ENCODE data around the gene FHOD3.
"Not testable (repeated sequence)": the region's sequence is repeated elsewhere in the genome, so short reads cannot be mapped to it uniquely, and the experiment has no call there.

The FHOD3 gene

DNA sequence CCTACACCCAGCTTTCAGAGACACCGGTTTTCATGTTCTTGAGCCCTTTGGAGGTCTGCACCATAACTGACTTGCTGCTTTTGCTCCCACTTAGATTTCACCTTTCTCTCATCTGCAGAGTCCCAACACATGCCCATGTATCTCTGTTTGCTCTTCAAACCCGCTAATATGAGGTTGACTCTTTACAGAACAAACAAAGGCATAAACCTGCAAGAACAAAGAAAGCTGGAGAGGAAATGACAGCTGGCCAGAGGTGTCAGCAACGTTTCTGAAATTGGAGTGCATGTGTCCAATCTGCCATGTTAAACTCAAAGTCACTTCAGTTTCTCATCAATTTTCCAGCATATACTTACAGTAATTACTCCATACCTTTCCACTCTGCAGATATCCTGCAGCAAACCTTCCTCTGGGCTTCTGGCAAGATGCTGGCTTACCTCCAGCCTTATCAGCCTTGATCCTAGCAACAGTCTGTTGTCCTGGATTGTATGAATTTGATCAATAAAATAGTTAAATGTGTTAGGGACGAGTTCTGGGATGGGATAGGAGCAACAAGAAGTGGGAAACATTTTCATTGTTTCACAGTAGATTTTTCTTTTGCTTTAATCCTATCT is 157.4 kb downstream of the FHOD3 start:
- DNase-seq = no peak

DNA sequence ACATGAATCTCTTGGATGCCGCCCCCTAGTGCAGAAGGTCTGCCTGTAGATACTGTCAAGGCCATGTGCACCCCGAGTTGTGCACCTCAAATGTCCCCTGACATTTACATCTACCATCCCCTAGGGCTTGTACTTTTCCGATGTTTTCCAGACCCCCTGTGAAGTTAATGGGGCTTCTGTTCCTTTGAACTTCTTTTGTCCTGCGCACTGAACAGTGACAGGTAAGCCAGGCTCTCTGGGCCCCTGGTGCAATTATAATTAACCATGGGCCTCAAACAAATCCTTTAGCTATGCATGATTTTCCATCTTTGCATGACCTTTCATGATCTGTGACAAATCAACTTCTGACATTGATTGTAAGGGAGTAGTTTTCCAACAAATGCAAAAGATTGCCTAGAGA is 158.4 kb downstream of the FHOD3 start:
- no peak for DNase-seq

DNA sequence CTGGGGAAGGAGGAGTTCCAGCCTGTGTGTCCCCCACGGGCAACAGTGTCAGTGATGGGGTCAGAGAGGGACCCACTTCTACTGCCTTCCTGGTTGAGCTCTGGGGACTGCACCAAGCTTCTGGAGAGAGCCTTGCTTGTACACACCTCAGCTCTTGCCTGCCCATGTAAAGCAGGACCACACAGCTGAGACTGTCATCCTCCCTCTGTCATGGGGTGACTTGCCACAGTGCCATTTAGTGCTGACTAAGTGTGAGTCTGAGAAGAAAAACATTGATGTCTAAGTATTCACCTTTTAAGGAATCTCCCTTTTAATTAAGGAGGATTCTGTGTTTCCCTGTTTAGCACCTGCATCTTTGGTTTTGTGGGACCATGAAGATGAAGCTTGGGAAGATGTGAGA is 159.1 kb downstream of the FHOD3 start:
- DNase-seq = no peak

DNA sequence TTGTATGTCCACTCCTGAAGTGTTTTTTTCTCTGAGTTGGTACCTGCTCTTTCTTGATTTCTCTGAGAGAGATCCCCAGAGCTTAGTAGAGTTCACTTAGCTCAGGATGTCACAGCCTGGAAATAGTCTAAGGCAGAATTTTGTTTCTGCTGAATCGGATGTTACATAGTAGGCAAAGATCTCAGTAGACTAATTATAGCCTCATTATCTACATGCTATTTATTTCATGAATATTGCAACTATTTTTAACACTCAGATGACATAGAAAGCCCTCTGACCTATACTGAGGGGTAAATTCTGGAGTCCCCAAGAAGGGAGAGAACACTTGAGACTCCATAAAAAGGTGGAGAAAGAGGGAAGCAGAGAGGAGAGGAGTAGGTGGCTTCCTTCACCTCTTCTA is 160.2 kb downstream of the FHOD3 start:
- DNase-seq = no peak

DNA sequence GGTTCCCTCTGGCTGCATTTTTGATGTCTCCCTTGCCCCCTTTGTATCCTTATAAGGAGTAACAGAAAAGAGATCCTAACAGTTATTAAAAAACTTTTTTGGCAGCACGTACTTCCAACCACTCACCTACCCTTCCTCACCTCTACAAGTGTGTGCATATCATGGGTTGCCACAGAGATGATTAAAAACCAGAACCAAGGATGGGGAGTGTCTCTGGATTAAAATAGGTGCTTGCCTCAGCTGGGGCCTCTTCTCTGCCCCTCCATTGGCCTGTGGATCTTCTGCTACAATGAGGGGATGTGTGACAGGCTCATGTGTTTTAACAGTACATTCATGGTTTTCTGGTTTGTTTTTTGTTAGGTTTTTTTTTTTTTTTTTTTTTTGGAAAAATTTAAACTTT is 160.8 kb downstream of the FHOD3 start:
- DNase-seq = no peak

DNA sequence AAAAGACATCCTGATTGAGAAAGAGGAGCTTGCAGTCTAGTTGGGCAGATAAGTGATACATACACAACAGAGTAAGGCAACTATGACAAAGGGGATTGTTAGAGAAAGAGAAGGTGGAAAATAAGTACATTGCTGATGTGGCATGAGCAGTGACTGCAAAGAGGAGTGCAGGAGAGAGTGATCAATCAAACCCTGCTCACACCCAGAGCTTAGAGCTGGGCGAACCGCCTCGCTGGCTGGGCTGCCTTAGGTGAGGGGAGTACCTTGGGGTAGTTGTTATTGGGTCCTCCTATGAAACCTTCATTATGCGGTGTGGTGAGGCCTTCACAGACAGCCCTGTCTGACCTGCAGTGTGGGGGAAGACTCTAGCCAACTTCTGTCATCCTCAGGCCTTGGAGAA is 161.7 kb downstream of the FHOD3 start:
- no peak for DNase-seq

DNA sequence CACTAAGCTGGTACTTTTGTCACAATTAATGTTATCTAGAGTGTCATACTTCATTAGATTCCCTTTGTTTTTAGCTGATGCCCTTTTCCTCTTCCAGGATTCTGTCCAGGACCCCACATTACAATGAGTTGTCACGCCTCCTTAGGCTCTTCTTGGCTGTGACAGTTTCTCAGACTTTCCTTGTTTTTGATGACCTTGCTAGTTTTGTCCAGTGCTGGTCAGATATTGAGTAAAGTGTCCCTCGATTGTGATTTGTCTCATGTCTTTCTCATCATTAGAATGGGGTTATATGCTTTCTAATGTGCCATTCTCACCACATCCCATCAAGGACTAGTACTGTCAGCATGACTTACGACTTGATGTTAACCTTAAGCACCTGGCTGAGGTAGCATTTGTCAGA is 162.3 kb downstream of the FHOD3 start:
- no peak for DNase-seq

DNA sequence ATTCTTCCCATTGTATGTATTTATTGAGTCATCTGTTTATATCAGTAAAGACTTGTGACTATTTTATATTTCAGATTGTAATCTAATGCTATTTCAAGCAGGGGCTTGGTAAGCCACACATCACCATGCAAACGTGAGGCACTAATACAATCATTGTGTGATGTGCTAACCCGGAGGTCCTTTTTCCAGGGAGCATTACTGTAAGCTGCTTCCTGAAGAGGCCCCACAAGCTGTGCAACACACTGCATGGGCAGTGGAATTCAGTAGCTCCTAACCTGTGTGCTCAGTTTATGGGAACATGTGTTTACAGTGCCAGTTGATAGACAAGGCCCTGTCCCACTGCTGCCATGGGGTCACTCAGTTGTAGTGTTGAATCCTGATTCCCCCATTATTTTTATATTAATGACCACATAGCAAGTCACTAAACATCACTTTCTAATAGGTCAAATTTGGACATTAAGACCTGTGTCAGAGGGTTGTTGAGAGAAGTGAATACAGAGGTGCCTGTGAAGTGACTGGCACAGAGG is 162.9 kb downstream of the FHOD3 start:
- no peak for DNase-seq

DNA sequence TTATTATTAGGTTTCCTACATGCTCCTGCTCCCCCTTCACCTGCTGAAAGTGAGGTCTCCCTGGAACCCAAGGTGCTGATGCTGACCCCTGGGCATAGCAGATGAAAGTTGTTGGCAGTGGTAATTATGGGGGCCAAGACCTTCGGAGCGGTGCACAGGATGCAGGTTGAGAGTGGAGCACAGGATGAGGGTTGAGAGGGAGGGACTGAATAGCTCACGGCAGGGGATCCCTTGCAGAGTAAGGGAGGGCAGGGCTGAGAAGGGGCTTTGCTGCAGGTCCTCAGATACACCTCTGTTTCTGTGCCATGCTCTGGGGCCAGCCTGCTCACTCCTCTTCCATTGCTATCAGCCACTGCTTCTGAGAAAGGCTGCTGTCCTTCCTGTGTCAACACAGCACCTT is 163.3 kb downstream of the FHOD3 start:
- no peak for DNase-seq

DNA sequence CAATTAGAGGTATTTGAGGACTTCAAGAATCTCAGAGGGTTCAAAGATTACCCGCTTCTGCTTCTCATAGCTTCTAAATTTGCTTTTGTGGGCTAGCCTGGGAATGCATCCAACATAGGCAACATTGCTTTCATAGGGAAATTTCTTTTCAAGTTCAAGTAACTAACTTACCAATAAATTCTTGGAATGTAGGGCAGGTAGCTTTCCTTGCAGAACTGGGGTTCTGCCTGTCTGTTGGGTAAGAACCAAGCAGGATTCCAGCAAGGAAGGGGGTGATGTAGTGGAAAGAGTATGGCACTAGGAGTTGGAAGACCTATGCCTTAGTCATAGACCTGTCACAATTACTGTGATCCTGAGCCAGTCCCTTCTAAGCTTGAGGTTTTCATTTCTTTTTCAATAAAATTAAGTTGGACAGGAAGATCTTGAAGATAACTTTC is 164.1 kb downstream of the FHOD3 start:
- no peak for DNase-seq

DNA sequence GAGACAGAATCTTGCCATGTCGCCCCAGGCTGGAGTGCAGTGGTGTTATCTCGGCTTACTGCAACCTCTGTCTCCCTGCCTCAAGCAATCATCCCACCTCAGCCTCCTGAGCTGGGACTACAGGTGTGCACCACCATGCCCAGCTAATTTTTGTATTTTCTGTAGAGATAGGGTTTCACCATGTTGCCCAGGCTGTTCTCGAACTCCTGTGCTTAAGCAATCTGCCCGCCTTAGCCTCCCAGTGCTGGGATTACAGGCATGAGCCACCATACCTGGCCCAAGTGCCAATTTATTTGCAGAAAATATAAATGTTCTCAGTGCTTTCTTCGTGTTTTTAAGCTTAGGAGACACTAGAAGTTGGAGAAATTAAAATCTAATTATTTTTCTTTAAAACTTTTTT is 166.0 kb downstream of the FHOD3 start:
- not testable (repeated sequence) for DNase-seq

DNA sequence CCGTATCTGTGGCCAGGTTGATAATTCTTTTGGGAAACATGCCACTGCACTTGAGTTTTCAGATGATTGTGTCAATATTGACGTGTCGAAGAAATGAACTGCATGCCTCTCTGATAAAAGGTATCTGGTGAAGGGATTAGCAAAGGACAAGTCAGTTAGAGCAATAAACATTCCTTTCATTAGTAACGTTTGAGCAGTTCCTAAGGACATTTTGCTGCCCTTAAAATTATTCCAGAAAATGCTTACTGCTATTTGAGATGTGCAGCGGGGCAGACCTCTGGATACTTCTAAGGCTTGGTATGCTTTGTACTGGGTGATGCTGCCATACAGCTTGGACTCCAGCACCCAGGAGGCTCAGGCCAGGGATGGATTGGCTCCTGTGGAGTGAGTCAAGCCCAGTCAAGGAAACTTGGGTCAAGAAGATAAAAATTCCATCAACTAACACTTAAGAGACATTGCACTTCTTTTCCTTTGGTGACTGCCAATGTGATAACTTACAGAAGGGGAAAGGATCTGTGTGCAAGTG is 166.7 kb downstream of the FHOD3 start:
- DNase-seq = no peak

DNA sequence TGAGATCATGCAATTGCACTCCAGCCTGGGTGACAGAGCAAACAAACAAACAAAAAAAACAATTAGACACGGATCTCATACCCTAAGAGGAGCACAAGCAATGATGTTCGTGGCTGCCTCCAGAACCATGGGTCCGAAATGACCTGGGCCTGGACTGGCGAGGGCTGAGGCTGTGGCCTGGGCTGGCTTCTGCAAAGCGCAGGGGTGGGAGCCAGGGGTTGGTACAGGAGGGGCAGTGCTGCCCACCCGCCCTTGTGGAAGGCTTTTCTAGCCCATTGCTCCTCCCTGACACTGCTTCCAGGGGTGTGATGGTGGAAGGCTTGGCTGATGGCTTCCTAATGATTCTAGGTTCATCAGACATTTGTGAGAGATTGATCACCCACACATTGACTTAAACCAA is 167.8 kb downstream of the FHOD3 start:
- no peak for DNase-seq

DNA sequence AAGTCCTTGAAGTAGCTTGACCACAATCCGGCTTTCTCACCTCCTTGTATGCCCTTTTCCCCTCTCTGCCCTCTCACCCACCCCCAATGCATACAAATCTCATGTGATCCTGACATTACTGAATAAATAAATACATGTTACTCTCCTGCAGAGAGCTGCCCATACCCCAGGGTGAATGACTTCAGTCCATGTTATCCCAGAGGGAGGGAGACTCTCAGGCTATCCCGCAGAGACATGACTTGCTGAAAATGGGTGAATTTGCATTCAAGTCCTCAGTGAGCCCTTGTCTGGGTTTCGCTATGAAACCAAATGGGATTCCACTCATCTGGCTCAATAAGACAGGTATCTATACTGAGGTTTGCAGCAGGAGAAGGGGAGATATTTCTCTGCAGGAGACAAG is 168.5 kb downstream of the FHOD3 start:
- no peak for DNase-seq

DNA sequence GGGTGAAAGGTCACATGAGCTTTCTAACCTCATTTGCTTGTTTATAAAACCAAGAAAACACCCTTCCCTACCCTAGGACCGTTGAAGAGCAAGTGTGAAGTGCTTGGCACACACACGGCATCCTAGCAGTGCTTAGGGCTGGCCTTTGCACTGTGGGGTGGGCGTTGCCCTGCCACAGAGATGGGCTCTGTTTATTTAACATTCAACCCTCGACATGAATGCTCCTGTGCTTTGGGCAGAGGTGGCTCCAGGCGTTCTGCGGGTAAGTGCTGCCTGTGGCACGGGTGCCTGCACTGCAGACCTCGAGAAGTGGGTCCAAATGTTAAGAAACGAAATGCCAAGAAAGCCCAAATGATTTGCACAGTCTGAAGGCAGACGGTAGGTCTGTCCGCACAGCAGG is 170.1 kb downstream of the FHOD3 start:
- no peak for DNase-seq

DNA sequence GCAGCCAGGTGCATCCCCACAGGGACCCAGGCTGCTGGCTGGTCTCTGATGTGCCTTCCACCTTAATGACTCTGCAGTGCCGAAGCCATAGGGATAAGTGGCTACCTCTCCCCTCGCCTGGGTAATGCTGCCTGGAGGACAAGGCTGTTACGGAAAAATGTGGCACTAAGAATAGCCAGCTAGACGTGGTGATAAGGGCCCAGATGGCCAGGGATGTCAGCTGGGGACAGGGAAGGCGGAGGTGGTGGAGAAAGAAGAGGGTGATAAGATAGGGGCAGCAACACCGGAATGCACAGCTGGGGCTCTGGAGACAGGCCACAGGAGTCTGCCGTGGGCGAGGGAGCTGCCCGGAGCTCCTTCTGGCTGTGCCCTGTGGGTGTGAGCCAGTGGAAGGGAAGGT is 170.6 kb downstream of the FHOD3 start:
- no peak for DNase-seq

DNA sequence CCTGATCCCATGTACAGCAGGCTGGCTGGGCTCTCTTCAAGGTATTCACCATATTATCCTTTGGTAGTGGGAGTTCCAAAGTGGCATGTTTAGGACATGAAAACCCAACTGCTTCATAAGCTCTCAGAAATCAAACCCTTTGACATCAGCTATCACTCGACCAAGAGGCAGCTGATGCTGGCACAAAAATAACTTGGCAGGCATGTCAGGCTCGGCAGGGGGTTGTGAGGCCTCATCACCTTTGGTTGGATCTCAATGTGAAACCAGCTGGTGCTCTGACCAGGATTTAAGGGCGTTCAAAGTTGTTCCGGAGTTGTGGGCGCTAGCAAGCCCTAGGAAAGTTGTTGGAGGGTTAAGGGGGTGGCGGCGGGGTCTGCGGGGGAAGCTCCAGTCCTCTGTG is 171.9 kb downstream of the FHOD3 start:
- no peak for DNase-seq

DNA sequence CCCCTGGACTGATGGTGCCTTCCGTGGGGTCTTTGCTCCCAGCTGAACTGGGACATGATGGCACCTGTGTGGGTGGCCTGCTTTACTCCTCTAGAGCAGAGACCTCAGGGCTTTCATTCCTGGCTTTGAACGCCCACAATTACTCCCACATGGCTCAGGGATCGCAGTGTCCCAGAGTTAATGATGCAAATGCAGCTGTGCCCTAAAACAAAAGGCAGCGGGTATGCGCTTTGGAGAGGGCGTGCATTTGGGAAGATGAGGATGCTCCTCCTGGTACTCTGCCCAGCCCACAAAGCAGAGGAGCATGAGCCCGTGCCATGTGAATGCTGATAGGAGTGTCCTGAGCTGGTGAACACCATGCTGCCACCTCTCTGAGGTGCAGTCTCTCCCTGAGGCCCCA is 173.4 kb downstream of the FHOD3 start:
- no peak for DNase-seq

DNA sequence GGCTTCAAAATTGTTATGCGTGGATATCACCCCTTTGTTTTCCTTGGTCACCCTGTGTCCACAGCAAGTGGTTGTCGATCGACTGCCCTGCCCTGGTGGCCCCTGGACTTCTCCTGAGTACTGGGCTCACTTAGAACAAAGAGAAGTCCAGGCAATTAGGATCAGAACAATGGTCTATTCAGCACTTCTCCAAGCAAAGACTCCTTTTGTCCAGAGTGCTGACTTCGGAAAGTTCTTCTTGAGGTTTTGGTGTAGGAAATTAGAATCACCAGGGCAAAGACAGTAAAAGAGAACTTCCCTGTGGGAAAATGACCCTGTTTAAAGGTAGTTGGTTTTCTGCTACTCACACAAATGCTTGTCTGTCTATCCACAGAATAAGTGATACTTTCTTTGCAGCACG is 173.9 kb downstream of the FHOD3 start:
- DNase-seq = no peak

DNA sequence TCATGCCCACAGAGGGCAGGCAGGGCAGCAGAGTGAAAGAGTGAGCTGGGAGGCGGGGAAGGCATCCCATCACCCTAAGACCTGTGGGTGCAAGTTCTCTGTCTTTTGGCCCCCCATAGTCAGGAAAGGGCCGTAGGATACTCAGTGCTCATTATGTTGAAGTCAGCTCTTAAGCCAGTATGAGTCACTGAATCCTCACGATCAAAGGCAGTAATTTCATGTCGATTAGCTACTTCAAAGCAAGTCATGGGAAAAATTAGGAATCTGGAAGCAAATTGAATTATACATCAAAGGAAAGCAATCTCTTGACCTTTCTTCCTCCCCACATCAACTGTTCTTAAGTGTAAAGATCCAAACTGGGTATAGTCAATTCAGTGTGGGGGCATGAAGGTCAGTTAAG is 178.9 kb downstream of the FHOD3 start:
- no peak for DNase-seq

DNA sequence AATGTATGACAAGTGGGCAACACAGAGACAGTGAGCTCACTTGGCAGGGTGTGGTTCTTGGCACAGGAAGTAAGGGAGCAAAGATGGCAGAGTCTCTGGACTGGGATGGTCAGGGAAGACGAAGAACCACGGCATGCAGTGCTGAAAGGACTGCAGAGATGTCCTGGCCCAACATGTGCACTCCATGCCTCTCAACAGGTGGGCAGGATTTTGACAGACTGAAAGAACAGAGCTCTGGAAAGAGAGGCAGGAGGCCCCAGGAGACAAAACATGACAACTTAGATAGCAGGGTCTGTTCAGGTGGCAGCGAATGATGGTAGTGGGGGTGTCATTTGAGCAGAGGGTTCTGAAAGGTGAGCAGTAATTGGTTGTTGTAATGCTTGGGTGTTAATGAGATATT is 180.3 kb downstream of the FHOD3 start:
- no peak for DNase-seq

DNA sequence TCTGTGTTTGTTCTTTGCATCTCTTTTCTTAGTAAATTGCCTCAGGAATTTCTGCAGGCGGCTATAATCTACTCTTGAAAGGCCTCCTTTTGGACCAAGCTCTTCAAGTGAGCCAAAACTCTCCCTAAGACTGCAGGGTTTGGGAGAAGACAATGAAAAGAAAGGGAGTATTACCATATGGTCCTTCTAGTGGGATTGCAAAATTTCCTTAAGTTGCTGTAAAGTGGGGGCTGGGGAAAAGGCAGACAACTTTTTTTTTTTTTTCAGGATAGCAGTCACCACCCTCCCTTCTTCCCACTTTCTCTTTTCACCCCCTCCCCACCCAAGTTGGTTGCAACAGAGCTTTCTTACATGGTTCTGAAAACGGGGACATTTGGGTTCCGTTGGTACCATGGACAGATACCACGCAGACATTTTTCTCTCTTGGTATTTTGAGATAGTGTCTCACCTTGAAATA is 183.7 kb downstream of the FHOD3 start:
- DNase-seq = no peak

DNA sequence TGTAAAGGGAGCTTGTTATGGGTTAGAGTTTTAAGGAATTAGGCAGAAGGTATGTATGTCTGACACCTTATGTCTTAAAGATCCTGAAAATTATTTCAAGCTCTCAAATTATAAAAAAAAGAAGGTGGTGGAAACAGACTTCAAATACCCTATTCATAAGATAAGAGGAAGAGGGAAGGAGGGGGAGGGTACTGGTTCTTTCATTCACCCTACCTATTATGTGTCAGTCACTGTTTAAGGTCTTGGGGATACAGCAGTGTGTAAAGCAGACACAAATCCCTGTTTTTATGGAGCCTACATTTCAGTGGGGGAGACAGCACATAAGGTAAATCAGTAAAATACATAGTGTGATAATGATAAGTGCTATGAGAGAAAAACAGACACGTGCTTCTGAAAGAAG is 184.4 kb downstream of the FHOD3 start:
- DNase-seq = no peak

DNA sequence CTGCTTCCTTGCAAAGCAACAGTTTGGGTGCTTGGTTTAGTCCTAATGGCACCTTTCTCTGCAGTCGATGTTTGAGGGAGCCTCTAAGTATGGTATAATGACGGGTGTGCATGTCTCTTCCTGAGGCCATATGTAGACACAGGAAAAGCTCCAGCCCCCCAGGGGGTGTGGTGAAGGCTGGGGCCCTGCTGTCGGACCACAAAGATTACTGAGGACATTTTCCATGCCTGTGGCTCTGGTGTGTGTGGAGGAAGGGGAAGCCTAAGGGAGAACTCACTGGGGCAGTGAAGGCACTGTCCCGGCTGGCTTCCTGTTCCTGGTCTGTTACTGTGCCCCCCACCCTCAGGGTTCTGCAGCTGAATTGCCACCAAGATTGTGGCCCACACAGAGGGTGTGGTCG is 187.1 kb downstream of the FHOD3 start:
- peak; percentile 74 for DNase-seq

DNA sequence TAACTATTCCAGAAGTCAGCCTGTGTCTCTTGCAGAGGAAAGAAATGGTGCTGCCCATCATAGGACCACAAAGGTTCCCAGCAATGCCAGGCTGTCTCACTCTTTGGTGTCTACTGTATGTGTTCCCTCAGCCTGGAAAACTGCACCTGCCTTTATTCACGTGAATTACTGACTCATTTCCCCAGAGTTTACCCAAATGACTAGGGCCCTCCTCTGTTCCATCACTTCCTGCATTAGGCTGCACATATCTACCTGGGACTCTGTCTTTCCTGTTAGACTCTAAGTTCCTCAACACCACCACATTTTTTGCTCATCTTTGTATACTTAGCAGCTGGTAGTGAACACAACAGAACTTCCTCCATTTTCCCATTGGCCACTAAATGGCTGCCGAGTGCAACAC is 188.3 kb downstream of the FHOD3 start:
- DNase-seq = no peak

Data from left hindlimb (tissue), 1 donor.